Type B pancreatic cell (in vitro differentiated cells): ENCODE results near the gene PSMB11. TPM values are rescaled to one million over a fixed set of nuclear protein-coding genes. Genes with fewer than 3 reads are reported as not detected.

Experiments
- DNase-seq: peaks from one replicate; pipeline ENCODE4 v3.0.0; 2021; ENCODE audit warnings: mixed read lengths; ENCODE audit not compliant: unreplicated experiment; ENCODE audit errors: extremely low spot score
- H3K27ac Mint-ChIP-seq: 2 replicates; pipeline ENCODE4 v1.8.0; 2021; ENCODE audit warnings: mild to moderate bottlenecking, mixed read lengths
- H3K27me3 Mint-ChIP-seq: 2 replicates; pipeline ENCODE4 v1.8.0; 2021; ENCODE audit warnings: mixed read lengths
- H3K36me3 Mint-ChIP-seq: 2 replicates; pipeline ENCODE4 v1.8.0; 2021; ENCODE audit warnings: mixed read lengths
- H3K4me1 Mint-ChIP-seq: one replicate; pipeline ENCODE4 v1.8.0; 2021; ENCODE audit warnings: mixed read lengths; ENCODE audit not compliant: unreplicated experiment
- H3K4me3 Mint-ChIP-seq: 2 replicates; pipeline ENCODE4 v1.8.0; 2021; ENCODE audit warnings: mild to moderate bottlenecking, mixed read lengths
- H3K9me3 Mint-ChIP-seq: 2 replicates; pipeline ENCODE4 v1.8.0; 2021; ENCODE audit warnings: mixed read lengths
- total RNA-seq: library from RNA; stranded (reverse); gene quantifications from 2 replicates; pipeline ENCODE4 v1.2.1, GENCODE V29; 2021; ENCODE audit warnings: low replicate concordance
- TF ChIP-seq, protein P1 (sequence below): fragments of 200-600 bp; sonication (generic); conservative IDR thresholded peaks from 2 replicates; pipeline ENCODE4 v1.5.0; 2021; ENCODE audit warnings: antibody characterized with exemption, mild to moderate bottlenecking

The PSMB11 gene
- total RNA-seq, 1 donor from 2014 or later, result not detected

DNA sequence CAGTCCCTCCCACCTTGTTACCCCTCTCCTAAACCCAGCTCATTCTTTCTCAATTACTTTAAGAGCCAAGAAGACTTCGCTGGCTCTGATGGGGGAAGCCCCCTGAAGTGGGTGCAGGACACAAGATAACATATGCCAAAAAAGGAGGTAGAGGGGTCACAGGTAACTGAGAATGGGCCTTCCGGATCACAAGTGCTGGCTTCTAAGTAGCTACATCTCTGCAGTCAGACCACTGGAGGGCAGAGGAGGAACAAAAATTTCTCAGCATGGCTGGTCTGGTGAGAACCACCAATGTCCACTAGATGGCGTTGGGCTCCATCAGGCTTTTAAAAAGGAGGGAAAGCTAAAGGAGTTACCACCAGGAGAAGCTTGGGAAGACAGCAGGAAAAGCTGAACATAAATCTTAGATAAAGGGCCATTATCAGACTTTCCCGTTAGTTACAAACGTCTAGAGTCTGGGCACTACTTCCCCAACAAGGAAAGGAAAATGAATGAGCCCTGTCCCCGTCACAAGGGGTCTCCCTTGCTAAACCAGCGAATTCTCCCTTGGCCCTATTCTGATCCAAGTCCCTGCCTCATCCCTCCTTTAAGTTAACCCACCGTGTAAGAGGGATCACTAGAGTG is 26.9 kb downstream of the PSMB11 start:
- H3K4me3 Mint-ChIP-seq, result peak overlapping the region; percentile 87
- peak overlapping the region; percentile 89 for H3K27ac Mint-ChIP-seq
- peaks cover 41% of the 10 kb centered on the region for H3K4me1 Mint-ChIP-seq
- peaks cover 29% of the 10 kb centered on the region for H3K36me3 Mint-ChIP-seq
- H3K27me3 Mint-ChIP-seq, result no peaks in the 10 kb centered on the region
- TF ChIP-seq, protein P1, sequence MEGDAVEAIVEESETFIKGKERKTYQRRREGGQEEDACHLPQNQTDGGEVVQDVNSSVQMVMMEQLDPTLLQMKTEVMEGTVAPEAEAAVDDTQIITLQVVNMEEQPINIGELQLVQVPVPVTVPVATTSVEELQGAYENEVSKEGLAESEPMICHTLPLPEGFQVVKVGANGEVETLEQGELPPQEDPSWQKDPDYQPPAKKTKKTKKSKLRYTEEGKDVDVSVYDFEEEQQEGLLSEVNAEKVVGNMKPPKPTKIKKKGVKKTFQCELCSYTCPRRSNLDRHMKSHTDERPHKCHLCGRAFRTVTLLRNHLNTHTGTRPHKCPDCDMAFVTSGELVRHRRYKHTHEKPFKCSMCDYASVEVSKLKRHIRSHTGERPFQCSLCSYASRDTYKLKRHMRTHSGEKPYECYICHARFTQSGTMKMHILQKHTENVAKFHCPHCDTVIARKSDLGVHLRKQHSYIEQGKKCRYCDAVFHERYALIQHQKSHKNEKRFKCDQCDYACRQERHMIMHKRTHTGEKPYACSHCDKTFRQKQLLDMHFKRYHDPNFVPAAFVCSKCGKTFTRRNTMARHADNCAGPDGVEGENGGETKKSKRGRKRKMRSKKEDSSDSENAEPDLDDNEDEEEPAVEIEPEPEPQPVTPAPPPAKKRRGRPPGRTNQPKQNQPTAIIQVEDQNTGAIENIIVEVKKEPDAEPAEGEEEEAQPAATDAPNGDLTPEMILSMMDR, result peak; percentile 99
- H3K9me3 Mint-ChIP-seq, result no peaks in the 10 kb centered on the region
- no peak for DNase-seq

DNA sequence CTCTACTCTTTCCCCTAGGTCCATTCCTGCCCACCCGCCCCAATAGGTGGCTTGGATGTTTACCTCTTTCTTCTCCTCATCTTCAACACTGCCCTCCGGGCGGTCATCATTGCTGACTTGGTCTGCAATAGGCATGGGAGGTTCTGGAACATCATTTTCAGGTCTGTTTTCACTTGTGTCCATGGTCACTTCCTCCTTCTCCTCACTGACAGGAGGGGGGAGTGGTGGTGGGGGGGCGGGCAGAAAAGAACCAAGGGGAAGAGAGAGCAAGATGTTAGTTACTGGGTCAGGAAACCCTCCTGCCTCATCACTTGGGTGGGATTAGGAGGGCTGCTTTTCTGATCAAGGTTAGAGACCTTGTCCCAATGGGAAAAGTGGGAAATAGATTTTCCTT is 27.4 kb downstream of the PSMB11 start:
- Mint-ChIP-seq H3K9me3 (no peaks in the 10 kb centered on the region), H3K4me1 (peaks cover 40% of the 10 kb centered on the region), H3K27me3 (no peaks in the 10 kb centered on the region), H3K27ac (peak overlapping the region; percentile 96), H3K4me3 (peak overlapping the region; percentile 93), H3K36me3 (peaks cover 28% of the 10 kb centered on the region)
- TF ChIP-seq, protein P1, result no peak
- DNase-seq, result no peak

DNA sequence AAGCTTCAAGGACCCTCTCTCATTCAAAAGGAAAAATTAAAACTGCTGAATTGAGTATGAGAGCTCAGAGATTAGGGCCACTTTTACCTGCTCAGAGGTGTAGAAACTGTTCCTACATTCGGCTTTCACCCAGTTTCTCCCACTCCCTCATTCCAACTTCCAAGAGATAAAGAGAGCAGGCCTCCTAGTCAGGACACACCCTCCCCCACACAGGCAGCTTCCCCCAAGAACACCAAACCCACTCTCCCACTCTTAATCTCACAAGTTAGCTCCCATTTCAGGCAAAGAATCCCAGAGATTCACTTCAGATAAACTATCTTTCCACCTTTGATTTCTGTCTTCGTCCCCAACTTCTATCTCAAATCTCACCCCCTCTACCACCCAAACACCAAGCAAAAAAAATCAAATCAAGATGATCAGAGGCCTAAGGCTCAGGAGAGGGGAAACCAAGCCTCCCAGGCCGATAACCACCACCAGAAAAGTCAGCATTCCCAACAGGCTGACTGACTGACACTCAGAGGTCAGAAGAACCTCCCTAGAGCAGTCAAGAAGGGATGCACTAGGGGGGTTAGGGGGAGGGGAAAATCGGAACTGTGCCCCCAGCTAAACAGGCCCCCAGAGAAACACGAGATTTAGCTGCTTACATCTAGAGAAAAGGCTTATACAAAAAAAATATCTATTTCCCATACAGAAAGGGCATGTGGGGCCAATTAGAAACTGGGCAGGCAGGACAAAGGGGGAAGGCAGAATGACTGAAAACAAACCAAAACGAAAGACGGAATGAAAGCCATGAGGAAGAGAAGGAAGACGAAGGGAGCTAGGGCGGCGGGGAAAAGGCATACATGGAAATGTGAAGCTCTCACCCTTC is 28.5 kb downstream of the PSMB11 start:
- no peaks in the 10 kb centered on the region for H3K27me3 Mint-ChIP-seq
- peak overlapping the region; percentile 96 for H3K27ac Mint-ChIP-seq
- no peaks in the 10 kb centered on the region for H3K9me3 Mint-ChIP-seq
- peak overlapping the region; percentile 93 for H3K4me3 Mint-ChIP-seq
- DNase-seq, result no peak
- H3K4me1 Mint-ChIP-seq, result peaks cover 40% of the 10 kb centered on the region
- peaks cover 32% of the 10 kb centered on the region for H3K36me3 Mint-ChIP-seq
- TF ChIP-seq, protein P1, result no peak

DNA sequence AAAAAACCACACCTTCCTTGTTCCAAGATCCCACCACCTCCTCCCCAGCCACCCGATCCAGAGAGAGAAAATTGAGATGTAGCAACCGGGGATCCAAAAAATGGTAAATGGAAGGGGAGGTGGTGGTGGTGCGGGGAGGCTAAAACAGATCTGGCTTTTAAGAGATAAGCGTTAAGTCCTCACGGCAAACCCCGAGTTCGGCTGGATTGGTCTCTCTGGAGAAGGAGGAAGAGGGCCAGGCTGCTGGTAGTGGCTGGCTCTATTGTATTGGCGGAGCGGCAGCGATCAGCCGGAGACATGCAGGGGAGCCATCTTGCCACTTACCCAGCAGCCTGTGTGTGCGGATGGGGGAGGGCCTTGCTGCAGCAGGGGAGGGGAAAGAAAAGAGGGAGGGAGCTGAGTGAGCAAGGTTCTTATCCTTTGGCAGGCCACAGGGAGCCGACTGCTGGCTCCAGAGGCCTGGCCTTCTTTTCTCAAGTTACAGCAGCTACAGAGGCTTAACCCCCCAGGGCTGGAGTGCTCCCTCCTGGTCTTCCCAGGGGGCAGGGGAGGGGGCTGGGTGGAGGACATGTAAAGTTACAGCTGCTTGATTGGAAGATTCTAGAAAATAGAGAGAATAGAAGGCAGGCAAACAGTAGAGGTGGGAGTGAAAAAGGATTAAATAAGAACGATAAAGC is 29.4 kb downstream of the PSMB11 start:
- DNase-seq, result no peak
- Mint-ChIP-seq H3K9me3 (no peaks in the 10 kb centered on the region), H3K4me3 (peak overlapping the region; percentile 93), H3K4me1 (peaks cover 34% of the 10 kb centered on the region), H3K27ac (peak overlapping the region; percentile 96), H3K27me3 (no peaks in the 10 kb centered on the region), H3K36me3 (peaks cover 25% of the 10 kb centered on the region)
- TF ChIP-seq, protein P1, result no peak

DNA sequence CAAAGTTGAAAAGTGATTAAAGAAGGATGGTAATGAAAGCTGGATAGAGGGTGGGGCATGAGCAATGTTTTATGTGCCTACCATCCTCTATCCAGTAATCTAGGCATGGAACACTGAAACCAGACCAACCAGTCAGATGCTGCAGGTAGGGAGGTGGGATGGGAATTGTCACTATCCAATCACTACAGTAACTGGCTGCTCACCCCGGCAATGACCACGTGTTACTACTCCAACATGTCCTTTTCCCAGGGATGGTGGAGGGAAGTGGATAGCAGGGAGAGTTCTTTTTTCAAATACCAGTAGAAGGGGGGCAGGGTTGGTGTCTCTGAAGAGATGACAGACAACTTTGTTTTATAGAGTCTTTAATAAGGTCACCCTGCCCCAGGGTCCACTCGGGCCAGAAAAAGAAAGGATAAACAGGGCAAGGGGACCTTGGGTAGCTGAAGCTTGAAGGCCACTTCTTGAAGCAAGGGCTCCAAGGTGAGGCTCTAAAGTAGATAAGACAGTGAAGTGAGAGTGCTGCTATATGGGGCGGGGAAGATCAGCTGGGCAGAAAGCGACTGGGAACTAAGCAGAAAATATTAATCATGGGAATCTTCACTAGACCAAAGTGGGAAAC is 30.0 kb downstream of the PSMB11 start:
- no peak for DNase-seq
- Mint-ChIP-seq H3K36me3 (peaks cover 25% of the 10 kb centered on the region), H3K4me1 (peaks cover 34% of the 10 kb centered on the region), H3K27ac (peak overlapping the region; percentile 96), H3K9me3 (no peaks in the 10 kb centered on the region), H3K4me3 (peak overlapping the region; percentile 93), H3K27me3 (no peaks in the 10 kb centered on the region)
- TF ChIP-seq, protein P1, result no peak
